HG03097 (cell line): ENCODE results near the gene ANO3.
"Not testable (repeated sequence)": the region's sequence is repeated elsewhere in the genome, so short reads cannot be mapped to it uniquely, and the experiment has no call there.

ENCODE experiments used
- ATAC-seq: cut with Tn5 transposase; IDR thresholded peaks from one replicate; pipeline ENCODE4 v1.9.1; 2021; ENCODE audit not compliant: unreplicated experiment, low FRiP score

The ANO3 gene

DNA sequence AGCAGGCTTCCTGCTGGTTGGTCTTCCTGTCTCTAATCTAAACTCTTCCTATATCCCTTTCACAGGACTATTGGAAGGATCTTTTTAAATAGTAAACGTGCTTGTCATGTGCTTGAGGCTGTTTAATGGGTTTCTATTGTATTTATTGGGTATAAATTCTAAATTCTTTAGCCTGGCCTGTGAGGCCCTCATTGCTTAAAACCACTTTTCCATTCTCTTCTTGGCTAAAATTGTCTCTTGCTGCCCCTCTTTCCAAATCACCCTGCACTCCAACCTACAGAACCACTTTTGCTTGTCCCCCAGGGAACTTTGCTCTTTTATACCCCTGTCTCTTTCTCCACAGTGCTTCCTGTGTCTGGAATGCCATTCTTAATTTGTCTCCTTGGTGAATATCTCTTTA lies 286.5 kb downstream of the ANO3 start:
- no peak for ATAC-seq

GRCh38 chr11:26620282-26621045 lies 288.5 kb downstream of the ANO3 start:
- no peak for ATAC-seq

DNA sequence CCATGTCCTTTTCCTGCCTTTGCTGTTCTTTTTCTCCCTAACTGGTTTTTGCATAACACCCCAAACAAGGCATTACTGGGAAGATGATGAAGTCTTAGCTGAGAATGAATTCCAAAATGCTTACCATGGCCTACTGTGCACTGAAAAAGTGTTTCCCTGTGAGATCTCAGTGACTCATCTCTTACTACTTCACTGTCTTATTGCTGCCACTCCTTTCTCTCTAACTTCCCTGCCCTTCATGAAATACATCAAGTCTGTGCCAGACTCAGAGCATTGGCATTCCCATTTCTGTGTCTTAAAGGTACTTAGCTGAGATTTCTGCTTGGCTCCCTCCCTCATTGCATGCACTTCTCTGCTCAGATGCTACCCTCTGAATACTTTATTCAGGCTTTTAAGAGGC lies 289.2 kb downstream of the ANO3 start:
- ATAC-seq = no peak

DNA sequence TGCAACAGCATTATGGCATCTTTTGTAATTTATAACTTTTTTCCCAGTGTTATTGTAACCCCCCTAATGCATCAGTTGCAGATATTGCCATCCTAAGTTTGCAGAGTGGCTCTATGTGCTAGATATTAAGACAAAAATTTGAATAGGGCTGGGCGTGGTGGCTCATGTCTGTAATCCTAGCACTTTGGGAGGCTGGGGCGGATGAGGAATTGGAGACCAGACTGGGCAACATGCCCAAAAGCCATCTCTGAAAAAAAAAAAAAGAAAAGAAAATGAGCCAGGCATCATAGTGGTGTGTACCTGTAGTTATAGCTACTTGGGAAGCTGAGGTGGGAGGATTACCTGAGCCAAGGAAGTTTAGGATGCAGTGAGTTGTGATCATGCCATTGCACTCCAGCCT lies 290.3 kb downstream of the ANO3 start:
- no peak for ATAC-seq

GRCh38 chr11:26623076-26623659 lies 291.2 kb downstream of the ANO3 start:
- no peak for ATAC-seq

DNA sequence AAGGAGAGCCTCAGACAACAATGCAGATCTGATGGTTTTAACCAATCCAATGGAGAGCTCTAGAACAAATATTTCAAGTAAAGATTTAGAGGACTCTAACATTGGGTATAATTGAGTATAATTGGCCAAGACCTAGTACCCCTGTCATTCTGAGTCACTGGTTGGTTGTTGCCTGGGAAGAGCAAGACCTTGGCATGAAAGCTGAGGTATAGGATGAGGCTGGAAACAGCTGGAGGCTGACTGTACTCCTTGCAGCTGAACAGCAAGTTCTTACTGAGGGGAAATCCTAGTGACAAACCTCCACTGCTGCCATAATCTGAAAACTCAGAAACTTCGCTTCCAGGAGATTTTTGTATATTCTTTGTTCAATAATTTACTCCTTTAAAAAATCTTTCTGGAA lies 294.4 kb downstream of the ANO3 start:
- no peak for ATAC-seq

DNA sequence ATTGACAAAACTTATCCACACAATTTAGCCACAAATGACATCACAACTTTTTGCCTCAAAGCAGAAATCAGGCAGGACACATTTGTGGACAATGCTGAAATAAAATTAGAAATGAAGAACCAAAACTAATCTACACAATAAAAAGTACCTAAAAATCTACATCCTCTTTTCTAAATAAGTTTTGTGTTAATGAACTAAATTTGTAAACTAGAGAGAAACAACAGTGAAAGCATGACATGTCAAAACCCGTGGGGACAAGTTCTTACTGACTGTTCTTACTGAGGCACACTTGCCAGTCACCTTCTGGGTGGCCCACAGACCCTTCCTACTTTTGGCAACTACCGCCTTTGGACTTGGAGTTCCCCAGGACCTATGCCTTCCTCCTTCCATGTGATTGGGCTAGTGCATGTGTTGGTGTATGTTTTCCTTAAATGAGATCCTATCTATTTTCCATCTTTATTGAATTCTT lies 300.8 kb downstream of the ANO3 start:
- no peak for ATAC-seq

GRCh38 chr11:26643314-26643713 lies 311.4 kb downstream of the ANO3 start:
- not testable (repeated sequence) for ATAC-seq

GRCh38 chr11:26649884-26650283 lies 318.0 kb downstream of the ANO3 start:
- peak; percentile 81 for ATAC-seq

GRCh38 chr11:26651916-26652315 lies 320.0 kb downstream of the ANO3 start:
- no peak for ATAC-seq

- no peak for ATAC-seq
Measured at GRCh38 chr11:26655287-26655686, 323.4 kb downstream of the ANO3 start.

DNA sequence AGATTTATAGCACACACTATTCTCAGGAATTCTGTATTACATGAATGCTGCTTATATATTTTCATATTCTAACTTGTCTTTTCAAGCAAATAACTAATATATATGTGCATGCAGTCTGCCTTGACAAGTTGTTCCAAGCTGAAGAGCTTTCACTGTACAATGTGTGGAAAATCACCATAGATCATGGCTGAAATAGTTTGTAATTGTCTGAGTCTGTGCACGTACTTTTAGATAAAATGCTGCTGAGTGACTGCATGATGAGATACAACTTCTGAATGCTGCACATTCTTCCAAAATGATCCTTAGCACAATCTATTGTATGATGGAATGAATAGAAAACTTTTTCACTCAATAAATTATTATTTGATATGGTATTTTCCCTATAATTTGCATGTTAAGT lies 331.0 kb downstream of the ANO3 start:
- no peak for ATAC-seq

- no peak for ATAC-seq
Measured at GRCh38 chr11:26665036-26665435, 333.1 kb downstream of the ANO3 start.

DNA sequence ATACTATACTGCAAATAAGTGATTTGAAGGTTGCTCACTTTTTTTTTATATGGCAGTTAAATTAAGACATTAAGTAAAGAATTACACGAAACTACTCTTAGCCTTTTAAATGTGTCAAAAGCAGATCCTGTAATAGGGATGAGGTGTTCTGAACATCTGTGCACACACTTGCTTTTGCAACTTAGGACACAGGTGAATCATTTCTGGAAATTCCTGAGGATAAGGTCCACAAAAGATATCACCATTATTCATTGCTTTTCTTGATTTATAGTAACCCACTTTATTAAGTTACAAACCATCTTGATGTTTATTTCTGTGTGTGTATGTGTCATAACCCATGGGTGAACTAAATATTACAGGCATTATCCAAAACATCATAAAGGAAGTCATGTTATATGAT lies 334.0 kb downstream of the ANO3 start:
- no peak for ATAC-seq

- no peak for ATAC-seq
Measured at GRCh38 chr11:26675233-26675928, 343.5 kb downstream of the ANO3 start.

GRCh38 chr11:26676641-26677040 lies 344.7 kb downstream of the ANO3 start:
- ATAC-seq = no peak

- no peak for ATAC-seq
Measured at GRCh38 chr11:26677566-26677965, 345.6 kb downstream of the ANO3 start.

GRCh38 chr11:26687351-26687750 lies 355.4 kb downstream of the ANO3 start:
- no peak for ATAC-seq

DNA sequence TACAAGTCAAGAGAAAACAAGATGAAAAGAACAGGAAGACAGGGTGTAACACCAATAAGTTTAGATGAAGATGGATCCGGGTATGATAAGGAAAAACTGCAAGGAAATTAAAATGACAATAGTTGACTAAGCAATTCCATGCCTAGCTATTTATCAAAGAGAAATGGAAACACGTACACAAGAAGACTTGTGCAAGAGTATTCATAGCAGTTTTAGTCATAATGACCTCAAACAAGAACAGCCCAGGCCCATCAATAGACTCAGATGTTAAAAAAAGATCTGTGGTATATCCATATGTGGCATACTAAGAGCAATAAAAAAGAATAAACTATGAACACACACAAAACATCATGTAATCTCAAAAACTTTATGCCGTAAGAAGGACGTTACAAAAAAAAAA lies 356.8 kb downstream of the ANO3 start:
- no peak for ATAC-seq

DNA sequence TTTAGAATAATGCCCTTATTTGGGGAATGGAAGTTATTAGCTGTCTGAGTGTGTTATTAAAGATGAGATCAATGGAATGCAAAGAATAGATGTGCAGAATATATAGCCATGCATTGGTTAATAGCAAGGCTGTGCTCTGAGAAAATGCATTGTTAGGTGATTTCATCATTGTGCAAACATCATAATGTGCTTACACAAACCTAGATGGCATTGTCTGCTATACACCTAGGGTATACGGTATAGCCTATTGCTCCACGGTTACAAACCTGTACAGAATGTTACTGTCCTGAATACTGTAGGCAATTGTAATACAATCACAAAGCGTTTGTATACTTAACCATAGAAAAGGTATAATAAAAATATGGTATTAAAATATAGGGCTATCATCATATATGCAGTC lies 364.4 kb downstream of the ANO3 start:
- ATAC-seq = no peak

DNA sequence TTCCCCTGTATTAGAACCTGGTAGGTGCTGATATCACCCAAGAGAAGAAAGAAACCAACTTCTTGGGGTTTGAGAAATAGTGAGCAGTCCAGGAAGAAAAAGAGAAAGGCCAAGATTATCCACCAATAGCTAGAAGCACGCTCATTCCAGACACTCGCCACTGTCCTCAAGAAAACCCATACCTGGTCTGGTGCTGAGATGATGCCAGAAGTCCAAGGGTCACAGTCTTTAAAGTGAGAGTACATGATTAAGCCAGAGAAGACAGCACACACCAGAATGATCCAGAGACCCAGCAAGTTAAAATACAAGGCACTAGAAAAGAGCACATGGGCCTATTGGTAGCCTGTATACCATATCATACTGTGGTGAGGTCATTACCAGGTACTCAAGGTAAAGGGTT lies 366.3 kb downstream of the ANO3 start:
- no peak for ATAC-seq
